ENCODE results near the gene FBLN5.
"Not testable (repeated sequence)": the region's sequence is repeated elsewhere in the genome, so short reads cannot be mapped to it uniquely, and the experiment has no call there.

FBLN5 gene

DNA sequence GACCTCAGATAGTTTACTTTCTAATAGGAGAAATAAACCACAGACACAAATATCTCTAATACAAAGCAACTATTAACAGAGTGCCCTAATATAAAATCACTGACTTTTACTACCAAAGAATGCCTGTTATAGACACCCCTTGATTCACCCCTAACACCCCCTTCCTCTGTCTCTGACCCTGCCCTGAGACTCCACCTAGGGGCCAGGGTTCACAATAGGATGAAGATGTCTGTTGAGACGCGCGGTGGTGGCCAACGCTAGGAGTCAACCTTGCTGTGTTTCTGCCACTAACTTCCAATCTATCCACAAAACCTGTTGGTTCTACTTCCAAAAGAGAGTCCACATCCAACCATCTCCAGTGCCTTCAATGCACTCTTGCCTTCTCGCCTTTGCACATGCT lies 69.2 kb downstream of the FBLN5 start:
- Mint-ChIP-seq H3K4me1 (peaks cover 80% of the 10 kb centered on the region), H3K27me3 (no peaks in the 10 kb centered on the region), H3K4me3 (no peak overlapping the region), H3K9me3 (peaks cover 3% of the 10 kb centered on the region), H3K36me3 (peaks cover 2% of the 10 kb centered on the region), H3K27ac (no peak overlapping the region)
- no peak for DNase-seq
- CTCF ChIA-PET = interaction anchor here (0.8 kb wide), 1 partner anchor 23 kb away, joined by 3 read pairs; no protein-coding TSS in a partner anchor

DNA sequence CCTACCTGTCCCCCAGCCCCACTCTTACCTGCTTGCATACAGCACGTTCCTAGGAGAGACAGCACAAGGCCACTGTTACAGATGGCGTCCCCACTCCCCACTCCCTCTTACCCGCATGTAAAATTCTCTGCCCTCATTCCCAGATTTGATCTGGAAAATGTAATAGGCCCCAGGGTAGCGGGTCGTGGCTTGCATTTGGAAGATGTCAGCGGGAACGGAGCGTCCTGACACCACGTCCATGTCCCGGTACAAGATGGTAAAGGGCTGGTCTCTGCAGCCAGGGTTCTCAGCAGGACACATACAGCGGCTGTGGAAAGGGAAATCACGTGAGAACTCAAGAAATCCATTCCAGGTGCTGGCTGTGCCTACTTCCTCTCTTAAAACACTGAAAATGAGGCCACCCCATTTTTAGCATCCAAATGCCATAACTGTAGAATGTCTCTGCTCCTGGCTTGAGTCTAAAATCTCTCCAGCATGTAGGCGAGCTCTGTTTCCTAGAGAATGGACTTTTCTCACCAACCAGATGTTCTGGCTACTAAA lies 70.0 kb downstream of the FBLN5 start:
- Mint-ChIP-seq H3K9me3 (peaks cover 3% of the 10 kb centered on the region), H3K27me3 (no peaks in the 10 kb centered on the region)
- no peak for DNase-seq

DNA sequence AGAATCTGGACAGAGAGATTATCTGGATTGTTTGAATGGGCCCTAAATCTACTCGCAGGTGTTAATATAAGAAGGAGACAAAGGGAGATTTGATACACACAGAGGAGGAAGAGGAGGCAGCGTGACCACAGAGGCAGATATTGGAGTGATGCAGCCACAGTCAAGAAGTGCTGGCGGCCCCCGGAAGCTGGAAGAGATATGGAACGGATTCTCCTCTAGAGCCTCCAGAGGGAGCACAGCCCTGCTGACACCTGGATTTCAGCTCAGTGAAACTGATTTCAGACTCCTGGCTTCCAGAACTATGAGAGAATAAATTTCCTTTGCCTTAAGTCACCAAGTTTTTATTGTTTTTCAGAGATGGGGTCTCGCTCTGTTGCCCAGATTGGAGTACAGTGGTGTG lies 71.0 kb downstream of the FBLN5 start:
- Mint-ChIP-seq H3K27me3 (no peaks in the 10 kb centered on the region), H3K9me3 (peaks cover 3% of the 10 kb centered on the region), H3K4me1 (peaks cover 96% of the 10 kb centered on the region), H3K4me3 (no peak overlapping the region), H3K36me3 (peaks cover 5% of the 10 kb centered on the region), H3K27ac (no peak overlapping the region)
- DNase-seq = no peak
- CTCF ChIA-PET = no interaction called here

More for the DNA sequence above, 70.0 kb downstream of the FBLN5 start:
- CTCF ChIA-PET = no interaction called here
- H3K4me3 Mint-ChIP-seq = no peak overlapping the region
- no peak overlapping the region for H3K27ac Mint-ChIP-seq
- peaks cover 87% of the 10 kb centered on the region for H3K4me1 Mint-ChIP-seq
- H3K36me3 Mint-ChIP-seq = peaks cover 2% of the 10 kb centered on the region

DNA sequence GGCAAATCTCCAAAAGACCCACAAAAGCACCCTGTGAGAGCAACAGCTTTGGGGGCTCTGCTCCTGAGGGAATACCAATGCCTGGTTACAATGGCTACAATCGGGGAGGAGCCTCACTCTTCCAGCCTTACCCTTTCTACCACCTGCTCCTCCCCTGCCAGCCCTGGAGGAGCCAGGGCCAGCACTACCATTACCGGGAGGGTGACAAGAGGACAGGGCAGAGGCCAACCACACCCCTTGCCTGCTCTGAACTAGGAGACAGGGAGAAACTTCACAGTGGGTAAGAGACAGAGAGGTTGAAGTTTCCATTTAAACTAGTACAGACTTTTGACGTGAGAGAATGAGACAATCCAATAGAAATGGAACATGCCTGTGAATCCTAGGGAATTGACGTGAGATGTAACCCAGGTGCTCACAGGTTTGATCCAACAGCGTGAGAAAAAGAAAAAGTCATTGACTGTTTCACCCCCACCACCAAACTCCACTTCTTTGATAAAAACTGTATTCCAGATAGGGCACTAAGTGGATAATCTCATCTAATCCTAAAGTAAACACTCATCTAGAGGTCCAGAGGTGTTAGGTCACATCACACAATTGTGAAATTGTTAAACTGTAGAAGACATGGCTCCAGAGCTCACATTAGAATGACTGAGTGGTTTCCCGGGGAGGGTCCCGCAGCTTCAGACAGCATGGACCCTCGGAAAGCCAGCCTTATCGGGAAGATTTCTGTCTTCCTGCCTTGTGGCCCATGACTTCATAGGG lies 71.8 kb downstream of the FBLN5 start:
- CTCF ChIA-PET = interaction anchor here (1.2 kb wide), 1 partner anchor 9 kb away, joined by 3 read pairs; no protein-coding TSS in a partner anchor
- H3K4me3 Mint-ChIP-seq = no peak overlapping the region
- H3K27me3 Mint-ChIP-seq = no peaks in the 10 kb centered on the region
- H3K27ac Mint-ChIP-seq = peak overlapping the region; percentile 96
- H3K4me1 Mint-ChIP-seq = peaks cover 96% of the 10 kb centered on the region
- DNase-seq = no peak
- peaks cover 3% of the 10 kb centered on the region for H3K36me3 Mint-ChIP-seq
- peaks cover 3% of the 10 kb centered on the region for H3K9me3 Mint-ChIP-seq

DNA sequence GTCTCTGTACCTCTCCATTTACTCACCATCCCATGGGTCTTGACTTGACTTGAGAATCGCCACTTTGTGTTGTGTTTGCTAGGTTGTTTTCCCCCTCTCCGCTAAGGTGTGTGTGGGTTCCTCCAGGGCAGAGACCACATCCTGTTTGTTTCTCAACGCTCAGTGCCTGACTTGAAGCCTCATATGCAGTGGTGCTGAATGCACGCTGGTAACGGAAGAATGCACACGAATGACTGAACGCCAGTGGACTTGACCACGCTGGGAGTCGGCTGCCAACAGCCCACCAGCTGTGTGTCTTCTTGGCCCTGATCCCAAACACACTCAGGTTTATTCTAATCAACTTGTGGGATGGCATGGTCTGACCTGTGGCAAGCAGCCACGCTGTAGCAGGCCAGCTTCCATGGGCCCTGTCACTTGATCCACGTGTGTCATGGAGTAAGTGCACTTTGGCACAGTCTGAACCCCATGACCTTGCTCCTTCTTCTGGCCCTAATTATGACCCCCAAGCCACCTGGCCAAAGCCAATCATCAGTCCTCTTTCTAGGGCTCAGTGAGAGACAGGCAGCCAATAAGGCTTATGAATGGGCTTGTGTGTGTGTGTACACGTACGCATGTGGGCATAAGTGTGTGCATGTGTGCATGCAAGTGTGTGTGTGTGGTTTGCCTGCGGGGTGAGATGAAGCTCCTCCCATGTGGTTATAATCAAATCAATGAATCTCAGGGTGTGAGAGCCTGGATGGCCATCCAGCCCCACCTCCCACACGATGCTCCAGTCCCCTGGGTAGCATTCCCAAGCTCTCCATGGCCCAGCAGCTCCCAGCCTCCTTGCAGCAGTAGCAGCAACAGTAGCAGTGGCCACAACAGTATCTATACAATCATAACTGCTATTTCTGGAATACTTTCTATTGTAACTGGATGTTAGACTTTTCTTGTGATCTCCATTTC lies 73.8 kb downstream of the FBLN5 start:
- Mint-ChIP-seq H3K27ac (peak overlapping the region; percentile 96), H3K4me3 (peak overlapping the region; percentile 66), H3K9me3 (peaks cover 3% of the 10 kb centered on the region), H3K4me1 (peaks cover 99% of the 10 kb centered on the region), H3K27me3 (no peaks in the 10 kb centered on the region), H3K36me3 (peaks cover 8% of the 10 kb centered on the region)
- CTCF ChIA-PET = interaction anchor here (1.0 to 1.4 kb wide), 5 partner anchors 11 to 39 kb away, joined by 3 read pairs; no protein-coding TSS in a partner anchor
- peak; percentile 89 for DNase-seq

- Mint-ChIP-seq H3K27ac (peak overlapping the region; percentile 96), H3K36me3 (peaks cover 9% of the 10 kb centered on the region), H3K27me3 (no peaks in the 10 kb centered on the region), H3K4me1 (peaks cover 99% of the 10 kb centered on the region), H3K9me3 (no peaks in the 10 kb centered on the region), H3K4me3 (peak overlapping the region; percentile 66)
- CTCF ChIA-PET = interaction anchor here (1.4 kb wide), 1 partner anchor 38 kb away, joined by 3 read pairs; no protein-coding TSS in a partner anchor
- DNase-seq = peak; percentile 76
These were observed 74.7 kb downstream of the FBLN5 start for GRCh38 chr14:91872517-91873470.

DNA sequence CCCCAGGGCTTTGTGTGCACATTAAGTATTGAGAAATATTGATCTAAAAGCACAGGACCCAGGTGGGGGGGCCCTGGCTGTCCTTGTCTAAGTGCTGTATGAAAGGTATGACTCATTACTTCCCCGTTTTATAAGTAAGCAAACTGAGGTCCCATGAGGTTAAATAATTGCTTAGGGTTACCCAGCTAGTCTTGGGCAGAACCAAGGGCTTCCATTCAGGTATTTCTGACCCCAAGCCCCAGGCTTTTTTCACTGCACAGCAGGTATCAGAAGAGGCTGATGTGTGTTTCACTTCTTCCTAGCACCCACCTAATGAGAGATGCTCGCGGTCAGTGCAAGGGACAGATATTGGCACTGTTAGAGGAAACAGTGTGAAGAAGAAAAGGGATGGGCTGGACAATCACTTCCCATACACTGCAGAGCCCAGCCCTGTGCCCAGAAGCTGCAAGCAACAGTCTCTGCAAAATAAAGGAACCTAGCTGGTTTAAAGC lies 75.4 kb downstream of the FBLN5 start:
- Mint-ChIP-seq H3K4me1 (peaks cover 99% of the 10 kb centered on the region), H3K4me3 (peak overlapping the region; percentile 66), H3K36me3 (peaks cover 10% of the 10 kb centered on the region), H3K9me3 (no peaks in the 10 kb centered on the region), H3K27me3 (no peaks in the 10 kb centered on the region), H3K27ac (peak overlapping the region; percentile 96)
- CTCF ChIA-PET = no interaction called here
- peak; percentile 53 for DNase-seq

GRCh38 chr14:91871401-91871800 lies 76.1 kb downstream of the FBLN5 start:
- Mint-ChIP-seq H3K27ac (peak overlapping the region; percentile 96), H3K4me3 (peak overlapping the region; percentile 66), H3K4me1 (peaks cover 93% of the 10 kb centered on the region)
- H3K36me3 Mint-ChIP-seq, DNase-seq, H3K27me3 Mint-ChIP-seq, H3K9me3 Mint-ChIP-seq, CTCF ChIA-PET: not testable (repeated sequence)

GRCh38 chr14:91870890-91871289 lies 76.6 kb downstream of the FBLN5 start:
- Mint-ChIP-seq H3K4me3 (peak overlapping the region; percentile 57), H3K27me3 (no peaks in the 10 kb centered on the region), H3K36me3 (peaks cover 14% of the 10 kb centered on the region), H3K4me1 (peaks cover 88% of the 10 kb centered on the region), H3K9me3 (no peaks in the 10 kb centered on the region), H3K27ac (peak overlapping the region; percentile 96)
- CTCF ChIA-PET = no interaction called here
- DNase-seq = no peak

- H3K27ac Mint-ChIP-seq = peak overlapping the region; percentile 96
- H3K27me3 Mint-ChIP-seq = no peaks in the 10 kb centered on the region
- H3K9me3 Mint-ChIP-seq = no peaks in the 10 kb centered on the region
- CTCF ChIA-PET = interaction anchor here (0.9 to 1.5 kb wide), 4 partner anchors 16 to 784 kb away, joined by 3 to 5 read pairs (median 4); no protein-coding TSS in a partner anchor
- peaks cover 17% of the 10 kb centered on the region for H3K36me3 Mint-ChIP-seq
- DNase-seq = peak; percentile 81
- peak overlapping the region; percentile 57 for H3K4me3 Mint-ChIP-seq
- H3K4me1 Mint-ChIP-seq = peaks cover 80% of the 10 kb centered on the region
These were observed 77.5 kb downstream of the FBLN5 start for GRCh38 chr14:91870001-91870400.

DNA sequence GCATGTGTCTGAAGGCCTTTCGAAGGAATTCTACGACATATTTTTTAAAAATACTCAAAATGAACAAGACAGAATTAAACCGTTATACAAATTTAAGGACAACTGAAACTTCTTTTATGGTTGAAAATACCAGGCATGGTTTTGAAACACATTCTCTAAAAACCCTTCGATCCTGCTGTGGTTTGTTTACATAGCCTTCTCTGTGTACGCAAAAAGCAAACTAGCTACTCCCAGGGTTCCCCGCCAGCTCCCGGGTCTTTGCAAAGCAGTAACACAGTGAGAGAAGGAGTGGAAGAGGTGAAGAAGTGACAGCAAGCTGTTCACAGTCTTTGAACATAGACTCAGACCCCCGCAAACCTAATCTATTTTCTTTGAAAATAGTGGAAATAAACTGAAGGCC lies 77.9 kb downstream of the FBLN5 start:
- peaks cover 19% of the 10 kb centered on the region for H3K36me3 Mint-ChIP-seq
- CTCF ChIA-PET = interaction anchor here (0.9 to 1.5 kb wide), 4 partner anchors 15 to 785 kb away, joined by 3 to 5 read pairs (median 4); no protein-coding TSS in a partner anchor
- DNase-seq = peak; percentile 37
- peaks cover 78% of the 10 kb centered on the region for H3K4me1 Mint-ChIP-seq
- H3K27me3 Mint-ChIP-seq = no peaks in the 10 kb centered on the region
- no peaks in the 10 kb centered on the region for H3K9me3 Mint-ChIP-seq
- peak overlapping the region; percentile 96 for H3K27ac Mint-ChIP-seq
- peak overlapping the region; percentile 57 for H3K4me3 Mint-ChIP-seq

- DNase-seq = peak; percentile 75
- Mint-ChIP-seq H3K4me3 (peak within 1 kb of the TSS; percentile 94), H3K9me3 (no peaks in the 10 kb centered on the region), H3K27ac (peak within 1 kb of the TSS; percentile 96), H3K4me1 (peaks cover 77% of the 10 kb centered on the region), H3K27me3 (no peaks in the 10 kb centered on the region), H3K36me3 (peaks cover 38% of the 10 kb centered on the region)
- CTCF ChIA-PET = interaction anchor here (0.6 to 1.3 kb wide), 7 partner anchors 8 to 144 kb away, joined by 3 to 4 read pairs (median 3); no protein-coding TSS in a partner anchor
These were observed 80.0 kb downstream of the FBLN5 start, which contains the start of gene TC2N for GRCh38 chr14:91867316-91867988. TC2N (minus strand) TSS chr14:91867536; CDS start chr14:91813769, 53,767 bp downstream.

All from activated naive CD4-positive, alpha-beta T cell treated with anti-CD3 and anti-CD28 coated beads, Interleukin-2, amount 10 ng/mL, durations not matched to agents 7 days and 5 days (primary cell).